HG03280 (cell line): Measurements from ENCODE around the gene LMAN2L.

Experiments used
- ATAC-seq: cut with Tn5 transposase; IDR thresholded peaks from one replicate; pipeline ENCODE4 v1.9.1; 2021; ENCODE audit warnings: mild to moderate bottlenecking, moderate library complexity; ENCODE audit not compliant: unreplicated experiment

Gene LMAN2L

DNA sequence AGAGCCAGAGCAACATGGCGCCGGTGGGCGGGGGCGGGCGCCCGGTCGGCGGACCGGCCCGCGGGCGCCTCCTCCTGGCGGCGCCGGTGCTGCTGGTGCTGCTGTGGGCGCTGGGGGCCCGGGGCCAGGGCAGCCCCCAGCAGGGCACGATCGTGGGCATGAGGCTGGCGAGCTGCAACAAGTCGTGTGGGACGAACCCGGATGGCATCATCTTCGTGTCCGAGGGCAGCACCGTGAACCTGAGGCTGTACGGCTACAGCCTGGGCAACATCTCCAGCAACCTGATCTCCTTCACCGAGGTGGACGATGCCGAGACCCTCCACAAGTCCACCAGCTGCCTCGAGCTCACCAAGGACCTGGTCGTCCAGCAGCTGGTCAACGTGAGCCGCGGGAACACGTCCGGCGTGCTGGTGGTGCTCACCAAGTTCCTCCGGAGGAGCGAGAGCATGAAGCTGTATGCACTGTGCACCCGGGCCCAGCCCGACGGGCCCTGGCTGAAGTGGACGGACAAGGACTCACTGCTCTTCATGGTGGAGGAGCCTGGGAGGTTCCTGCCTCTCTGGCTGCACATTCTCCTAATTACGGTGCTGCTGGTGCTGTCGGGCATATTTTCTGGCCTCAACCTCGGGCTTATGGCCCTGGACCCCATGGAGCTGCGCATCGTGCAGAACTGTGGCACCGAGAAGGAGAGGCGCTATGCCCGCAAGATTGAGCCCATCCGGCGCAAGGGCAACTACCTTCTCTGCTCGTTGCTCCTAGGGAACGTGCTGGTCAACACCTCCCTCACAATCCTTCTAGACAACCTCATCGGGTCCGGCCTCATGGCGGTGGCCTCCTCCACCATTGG, 21.3 kb upstream of the LMAN2L start:
- peak; percentile 8 for ATAC-seq

DNA sequence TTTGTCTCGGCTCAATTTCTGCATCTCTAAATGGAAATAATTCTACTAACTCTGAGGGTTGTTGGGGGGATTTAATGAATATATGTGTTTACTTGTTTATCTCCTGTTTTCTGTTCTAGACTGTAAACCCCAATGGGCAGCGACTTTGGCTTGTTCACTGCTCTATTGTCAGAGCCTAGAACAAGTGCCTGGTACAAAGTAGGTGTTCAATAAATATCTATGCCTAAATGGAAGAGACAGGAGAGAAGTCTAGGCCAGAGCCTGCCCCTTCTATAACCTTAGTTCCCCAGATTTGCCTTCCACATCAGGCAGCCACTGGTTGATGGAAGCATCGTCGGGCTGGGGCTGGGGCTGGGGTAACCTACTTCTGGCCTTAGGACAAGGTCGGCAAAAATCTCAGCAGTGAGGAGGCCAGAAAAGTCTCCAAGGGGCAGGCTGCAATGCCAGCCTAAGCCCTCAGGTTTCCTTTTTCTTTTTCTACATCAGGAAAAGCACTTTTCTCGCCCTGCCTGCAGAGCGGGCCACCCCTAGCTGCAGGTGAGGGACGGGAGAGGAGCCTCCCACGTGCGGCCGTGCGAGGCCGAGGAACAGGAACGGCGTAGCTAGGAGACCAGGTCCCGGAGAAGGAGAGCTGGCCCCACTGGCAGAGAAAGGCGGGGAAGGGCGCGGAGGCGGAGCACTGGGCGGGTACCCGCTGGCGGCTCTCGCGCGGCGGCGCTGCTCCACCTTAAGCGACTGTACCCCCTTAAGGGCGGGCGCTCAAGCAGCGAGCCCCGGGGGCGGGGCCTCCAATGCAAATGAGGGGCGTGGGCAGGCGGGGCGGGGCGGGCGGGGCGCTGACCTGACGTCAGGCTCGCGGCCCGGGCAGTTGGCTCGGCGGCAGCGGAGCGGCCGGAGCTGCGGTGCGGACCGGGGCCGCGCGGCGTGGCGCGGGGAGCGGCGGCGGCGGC, 20.4 kb upstream of the LMAN2L start, which contains the start of gene CNNM4:
Gene CNNM4, plus strand, starts transcription at position 867 of the 950 bp plus-strand sequence. CDS start 98 bp downstream, outside the sequence.
- peak; percentile 84 for ATAC-seq

DNA sequence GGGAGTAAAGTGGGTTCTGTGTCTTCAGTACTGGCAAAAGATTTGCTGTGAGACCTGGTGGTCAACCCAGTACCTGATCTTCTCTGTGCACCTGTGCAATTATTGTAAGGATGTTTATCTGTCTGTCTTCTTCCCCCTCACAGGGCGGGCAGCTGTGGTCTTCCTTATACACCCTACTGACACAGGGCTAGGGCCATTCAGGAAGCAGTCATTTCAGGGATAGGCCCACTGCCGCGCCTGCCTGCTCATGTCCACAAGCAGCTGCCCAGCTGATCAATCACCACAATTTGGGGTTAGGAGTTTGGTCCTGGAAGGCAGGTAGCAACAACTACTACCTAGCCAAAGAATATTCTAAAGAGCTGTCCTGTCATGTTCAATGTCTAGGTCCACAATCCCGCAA, 19.7 kb upstream of the LMAN2L start:
- no peak for ATAC-seq

GRCh38 chr2:96758987-96759386, 19.1 kb upstream of the LMAN2L start:
- ATAC-seq: no peak

GRCh38 chr2:96757477-96757860, 17.6 kb upstream of the LMAN2L start:
- ATAC-seq: no peak

DNA sequence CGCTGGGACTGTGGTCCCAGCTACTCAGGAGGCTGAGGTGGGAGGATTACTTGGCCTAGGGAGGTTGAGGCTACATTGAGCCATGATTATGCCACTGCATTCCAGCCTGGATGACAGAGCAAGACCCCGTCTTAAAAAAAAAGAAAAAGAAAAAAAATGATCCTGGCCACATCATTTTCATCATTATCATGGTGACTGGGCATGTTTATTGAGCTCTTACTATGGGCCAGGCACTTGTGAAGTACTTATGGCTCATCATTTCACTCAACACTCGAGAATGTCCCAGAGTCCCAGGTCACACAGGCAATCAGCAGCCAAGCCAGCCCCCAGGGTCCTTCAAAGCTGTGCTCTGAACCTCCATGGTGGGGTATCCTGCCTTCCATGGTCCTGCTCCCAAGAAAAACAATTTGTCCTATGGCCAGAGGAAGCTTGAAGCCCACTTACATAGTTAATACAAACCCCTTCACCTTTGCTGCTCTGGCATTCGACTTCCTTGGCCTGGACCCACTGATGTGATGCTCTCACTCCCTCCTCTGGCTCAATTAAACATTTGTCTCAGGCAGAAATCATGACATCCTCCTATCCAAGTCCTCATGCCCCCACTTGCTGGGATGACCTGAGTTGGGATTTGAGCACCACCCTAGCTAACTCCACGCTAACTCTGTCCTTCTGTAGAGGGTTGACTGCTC, 17.1 kb upstream of the LMAN2L start:
- ATAC-seq: no peak

DNA sequence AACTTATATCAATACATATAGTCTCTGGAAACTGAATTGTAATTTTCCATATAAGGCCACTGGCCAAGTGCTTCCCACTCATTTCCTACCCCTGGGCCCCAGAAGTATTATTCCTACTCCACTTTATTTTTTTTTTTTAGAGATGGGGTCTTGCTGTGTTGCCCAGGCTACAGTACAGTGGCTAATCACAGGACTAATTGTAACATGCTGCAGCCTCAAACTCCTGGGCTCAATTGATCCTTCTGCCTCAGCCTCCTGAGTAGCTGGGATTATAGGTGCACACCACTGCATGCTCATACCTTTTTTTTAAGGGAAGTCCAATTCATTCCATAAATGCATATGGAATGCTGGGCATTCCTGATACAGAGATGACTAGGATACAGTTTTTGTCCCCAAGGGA, 14.5 kb upstream of the LMAN2L start:
- ATAC-seq: no peak

DNA sequence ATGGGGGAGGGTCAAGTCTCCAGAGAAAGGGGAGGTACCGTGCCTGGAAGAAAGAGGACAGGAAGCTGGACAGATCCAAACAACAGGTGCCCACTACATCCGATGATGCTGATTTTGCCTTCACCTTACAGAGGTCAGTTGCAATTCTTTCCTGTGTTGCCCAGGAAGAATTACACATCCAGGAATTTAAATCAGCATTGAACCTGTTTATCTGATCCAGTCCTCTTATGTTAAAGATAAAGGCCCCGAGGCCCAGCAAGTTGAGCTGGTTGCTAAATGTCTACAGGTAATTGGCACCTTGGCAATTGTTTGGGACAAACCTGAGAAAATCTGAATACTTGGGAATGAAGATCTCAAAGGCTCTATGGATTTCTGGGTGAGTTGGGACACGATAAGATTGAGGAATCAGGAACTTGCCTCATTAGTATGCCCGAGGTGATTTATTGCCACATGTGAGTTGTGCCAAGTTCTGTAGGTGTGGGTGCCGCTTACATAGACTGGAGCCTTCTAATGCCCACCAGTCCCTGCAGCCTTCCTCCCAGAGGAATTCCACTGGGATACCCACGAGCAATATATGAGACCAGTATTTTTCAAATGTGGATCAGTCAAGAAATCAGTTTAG, 13.9 kb upstream of the LMAN2L start:
- no peak for ATAC-seq

- no peak for ATAC-seq
Measured at GRCh38 chr2:96751800-96752199, 11.9 kb upstream of the LMAN2L start.

GRCh38 chr2:96747061-96747617, 7.3 kb upstream of the LMAN2L start:
- no peak for ATAC-seq

- ATAC-seq: no peak
Measured at GRCh38 chr2:96739076-96739632, 710 bp downstream of the LMAN2L start.

DNA sequence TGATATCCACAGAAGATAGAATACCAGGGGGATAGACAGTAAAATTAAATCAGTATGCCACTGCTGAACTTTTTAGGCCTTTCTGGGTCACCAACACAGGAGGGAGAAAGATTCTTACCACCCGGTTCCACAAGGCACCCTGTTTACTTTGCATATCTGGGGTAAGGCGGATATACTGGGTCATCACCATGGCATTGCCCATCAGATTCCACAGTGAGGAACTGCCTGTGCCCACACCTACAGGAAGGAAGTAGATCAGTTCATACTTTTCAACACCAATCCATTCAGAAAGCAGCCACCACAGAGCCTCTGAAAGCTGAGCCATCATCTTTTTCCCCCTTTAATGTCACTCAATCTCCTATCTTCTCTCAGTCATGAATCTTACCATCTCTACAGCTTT, 2.0 kb downstream of the LMAN2L start:
- ATAC-seq: no peak

DNA sequence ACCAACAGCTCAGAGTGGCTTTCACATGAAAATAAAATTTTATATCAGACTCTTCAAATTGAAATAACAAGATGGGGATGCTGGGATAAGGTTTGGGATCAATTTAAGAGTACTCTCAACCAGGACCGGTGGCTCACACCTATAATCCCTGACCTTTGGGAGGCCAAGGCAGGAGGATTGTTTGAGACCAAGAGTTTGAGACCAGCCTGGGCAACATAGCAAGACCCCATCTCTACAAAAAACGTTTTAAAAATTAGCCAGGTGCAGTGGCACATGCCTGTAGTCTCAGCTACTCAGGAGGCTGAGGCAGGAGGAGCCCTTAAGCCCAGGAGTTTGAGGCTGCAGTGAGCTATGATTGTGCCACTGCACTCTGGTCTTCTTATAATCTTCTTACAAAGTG, 2.6 kb downstream of the LMAN2L start:
- ATAC-seq: no peak

GRCh38 chr2:96734880-96735583, 4.8 kb downstream of the LMAN2L start:
- no peak for ATAC-seq

DNA sequence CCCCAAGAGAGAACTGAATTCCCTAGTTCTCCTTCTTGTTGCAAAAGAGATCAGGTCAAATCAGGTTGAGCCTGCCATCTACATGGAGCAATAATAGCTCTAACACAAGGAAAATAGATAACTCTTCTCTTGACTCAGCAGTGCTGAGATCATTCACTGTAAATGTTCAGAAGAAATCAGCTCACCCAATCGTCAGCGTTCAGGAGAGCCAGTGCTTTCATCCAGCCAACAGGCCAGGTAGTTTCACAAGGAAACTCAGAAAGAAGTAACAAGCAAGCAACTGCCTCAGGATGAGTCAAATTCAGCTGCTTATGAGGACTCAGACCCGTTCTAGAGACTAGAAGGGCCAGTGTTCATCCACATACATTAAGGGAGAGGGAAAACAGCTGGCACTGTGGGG, 5.9 kb downstream of the LMAN2L start:
- ATAC-seq: no peak

DNA sequence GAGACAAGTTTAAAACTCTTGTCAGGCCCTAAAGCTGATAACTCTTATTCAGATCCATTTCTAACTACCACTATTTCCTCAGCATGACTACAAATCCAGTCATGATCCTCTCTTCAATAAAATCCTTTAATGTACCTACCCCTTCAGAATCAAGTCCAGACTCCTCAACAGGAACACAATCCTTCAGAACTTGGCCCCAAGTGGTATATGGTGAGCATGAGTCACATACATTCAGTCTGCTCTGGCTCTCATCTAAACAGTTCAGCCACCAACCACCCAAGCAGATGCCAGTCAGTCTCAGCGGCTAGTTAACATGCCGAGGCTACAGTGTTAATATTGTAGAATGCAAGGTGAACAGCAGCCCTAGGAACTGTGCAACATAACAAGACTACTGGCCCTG, 9.7 kb downstream of the LMAN2L start:
- ATAC-seq: no peak

DNA sequence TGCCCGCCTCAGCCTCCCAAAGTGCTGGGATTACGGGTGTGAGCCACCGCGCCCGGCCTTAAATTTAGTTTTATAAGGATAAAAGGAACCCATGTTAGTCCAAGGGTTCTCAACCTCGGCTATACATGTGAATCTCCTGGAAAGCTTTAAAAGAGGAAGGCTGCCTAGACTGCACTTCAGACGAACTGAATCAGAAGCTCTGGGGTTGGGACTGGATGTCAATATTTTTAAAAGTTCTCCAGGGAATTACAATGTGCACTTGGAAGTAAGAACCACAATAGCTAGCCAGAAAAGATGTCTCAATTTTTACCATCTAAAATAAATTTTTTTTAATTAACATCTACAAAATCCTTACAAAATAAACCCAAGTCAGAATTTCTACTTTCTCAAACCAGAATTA, 10.1 kb downstream of the LMAN2L start:
- ATAC-seq: no peak

- no peak for ATAC-seq
Measured at GRCh38 chr2:96727431-96727830, 12.4 kb downstream of the LMAN2L start.

GRCh38 chr2:96726131-96726530, 13.7 kb downstream of the LMAN2L start:
- ATAC-seq: no peak
